Activated CD8-positive, alpha-beta T cell treated with anti-CD3 and anti-CD28 coated beads for 36 hours (primary cell): ENCODE data around the gene COL5A1. TPM values are rescaled to one million over a fixed set of nuclear protein-coding genes. Genes with fewer than 3 reads are reported as not detected.

Experiments used
- ATAC-seq: fragments of 200-7000 bp; cut with Tn5 transposase; one replicate; pipeline ENCODE4 v1.10.0; 2021; ENCODE audit warnings: mild to moderate bottlenecking, moderate library complexity
- CTCF ChIA-PET: fragments of 350-600 bp; sonication (Branson Sonifier 250); formaldehyde crosslinking; loops from one replicate; lab custom pipeline; 2021; ENCODE audit warnings: antibody characterized with exemption; lab: Charles Lee
- POLR2A ChIA-PET: fragments of 350-600 bp; sonication (Branson Sonifier 250); formaldehyde crosslinking; loops from one replicate; lab custom pipeline; 2021; ENCODE audit warnings: antibody characterized with exemption; lab: Charles Lee
- DNase-seq: peaks from one replicate; pipeline ENCODE4 v3.0.0-alpha.2; 2020
- H3K27ac Mint-ChIP-seq: one replicate; pipeline ENCODE4 v1.8.0; 2021; ENCODE audit warnings: mild to moderate bottlenecking, mixed read lengths
- H3K27me3 Mint-ChIP-seq: one replicate; pipeline ENCODE4 v1.8.0; 2021; ENCODE audit warnings: mixed read lengths
- H3K36me3 Mint-ChIP-seq: one replicate; pipeline ENCODE4 v1.8.0; 2021; ENCODE audit warnings: low read depth, mixed read lengths
- H3K4me1 Mint-ChIP-seq: one replicate; pipeline ENCODE4 v1.8.0; 2021; ENCODE audit warnings: low read depth, mixed read lengths
- H3K4me3 Mint-ChIP-seq: one replicate; pipeline ENCODE4 v1.8.0; 2021; ENCODE audit warnings: mild to moderate bottlenecking, moderate library complexity, mixed read lengths
- H3K9me3 Mint-ChIP-seq: one replicate; pipeline ENCODE4 v1.8.0; 2021; ENCODE audit warnings: mixed read lengths
- CTCF ChIP-seq: fragments of 200-600 bp; IDR thresholded peaks from one replicate; pipeline ENCODE4 v1.8.0; 2022; ENCODE audit warnings: antibody characterized with exemption, mild to moderate bottlenecking
- intact Hi-C: fragments of 100-400 bp; cut with micrococcal nuclease; formaldehyde crosslinking; loops from one replicate; pipeline ENCODE4 v1.10.0; 2022
- total RNA-seq, 2 experiments: library from RNA; stranded (reverse); gene quantifications; one replicate each; pipeline ENCODE4 v1.2.3, GENCODE V29; 2021

Gene COL5A1
- total RNA-seq, 2 experiments from 2014 or later: 0.29 to 0.34 TPM

DNA sequence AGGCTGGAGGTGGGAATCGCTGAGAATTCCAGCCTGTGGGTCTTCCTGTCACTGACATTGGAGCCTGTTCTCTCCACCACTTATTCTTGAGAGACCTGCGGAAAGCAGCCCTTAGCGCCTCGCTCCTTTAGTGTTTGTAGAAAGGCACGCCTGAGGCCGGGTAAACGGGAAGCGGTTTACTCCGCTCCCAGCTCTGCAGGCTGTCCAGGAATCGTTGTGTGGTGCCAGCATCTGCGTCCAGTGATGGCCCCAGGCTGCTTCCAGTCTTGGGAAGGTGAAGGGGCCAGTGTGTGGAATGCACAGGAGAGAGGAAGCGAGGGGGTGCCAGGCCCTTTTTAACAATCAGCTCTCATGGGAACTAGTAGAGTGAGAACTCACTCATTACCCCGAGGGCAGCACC lies 194.4 kb downstream of the COL5A1 start:
- DNase-seq (no peak), ATAC-seq (no peak)
- H3K4me1 Mint-ChIP-seq: no peaks in the 10 kb centered on the region
- no peaks in the 10 kb centered on the region for H3K36me3 Mint-ChIP-seq
- H3K9me3 Mint-ChIP-seq: no peaks in the 10 kb centered on the region
- no peak for TF ChIP-seq CTCF
- H3K27ac Mint-ChIP-seq: no peak overlapping the region
- POLR2A ChIA-PET: interaction anchor here (0.6 kb wide), 1 partner anchor 91 kb away, joined by 3 read pairs; no protein-coding TSS in a partner anchor
- CTCF ChIA-PET: no interaction called here
- no peak overlapping the region for H3K4me3 Mint-ChIP-seq
- intact Hi-C loops: no loop called here
- no peaks in the 10 kb centered on the region for H3K27me3 Mint-ChIP-seq

DNA sequence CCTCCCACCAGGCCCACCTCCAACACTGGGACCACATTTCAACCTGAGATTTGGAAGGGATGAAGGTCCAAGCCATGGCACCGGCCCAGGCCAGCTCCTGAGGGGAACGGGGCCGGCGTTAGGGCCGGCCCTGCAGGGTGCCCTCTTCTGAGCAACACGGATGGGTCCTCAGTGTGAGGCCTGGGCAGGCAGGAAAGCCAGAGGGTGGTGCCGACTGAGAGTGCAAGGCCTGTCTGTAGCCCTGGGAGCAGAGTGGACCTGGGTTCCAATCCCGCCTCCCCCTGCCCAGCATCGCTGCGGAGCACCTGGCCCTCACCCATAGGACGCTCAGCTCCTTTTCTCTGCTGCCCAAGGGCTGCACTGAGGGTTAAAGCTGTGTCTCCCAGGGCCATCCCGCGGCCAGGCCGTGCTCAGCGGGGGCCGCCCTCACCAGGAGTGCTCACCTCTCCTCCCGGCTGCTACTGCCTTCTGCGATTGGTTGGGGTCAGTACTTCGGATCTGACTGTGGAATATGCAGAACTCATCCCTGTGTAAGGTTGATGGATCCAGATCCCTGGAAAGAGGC lies 194.9 kb downstream of the COL5A1 start:
- ATAC-seq: no peak
- DNase-seq: no peak
- Mint-ChIP-seq H3K27me3 (no peaks in the 10 kb centered on the region), H3K9me3 (no peaks in the 10 kb centered on the region), H3K27ac (no peak overlapping the region), H3K4me3 (no peak overlapping the region), H3K36me3 (no peaks in the 10 kb centered on the region), H3K4me1 (no peaks in the 10 kb centered on the region)
- ChIA-PET POLR2A (no interaction called here), CTCF (no interaction called here)
- TF ChIP-seq CTCF: no peak
- intact Hi-C loops: no loop called here

DNA sequence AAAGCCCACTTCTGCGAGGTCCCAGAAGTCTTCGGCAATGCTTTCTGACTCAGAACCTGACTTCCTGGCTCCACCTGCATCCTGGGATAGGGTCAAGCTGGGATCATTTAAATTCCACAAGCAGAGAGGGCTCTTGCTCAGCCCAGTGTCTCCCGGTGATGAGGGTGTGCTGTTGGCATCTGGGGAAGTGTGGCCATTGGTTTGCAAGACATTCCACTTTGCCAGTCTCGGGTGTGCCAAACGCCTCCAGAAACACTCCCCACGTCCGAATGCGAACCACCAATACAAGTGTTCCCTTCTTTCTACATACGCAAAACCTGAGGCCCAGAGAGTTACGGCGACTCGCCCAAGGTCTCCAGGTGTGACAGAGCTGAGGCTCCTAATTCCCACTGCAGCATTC lies 195.9 kb downstream of the COL5A1 start:
- no peak overlapping the region for H3K4me3 Mint-ChIP-seq
- no peak overlapping the region for H3K27ac Mint-ChIP-seq
- ATAC-seq (no peak), DNase-seq (no peak)
- intact Hi-C loops: no loop called here
- no peaks in the 10 kb centered on the region for H3K4me1 Mint-ChIP-seq
- H3K9me3 Mint-ChIP-seq: no peaks in the 10 kb centered on the region
- ChIA-PET CTCF (no interaction called here), POLR2A (no interaction called here)
- H3K27me3 Mint-ChIP-seq: no peaks in the 10 kb centered on the region
- H3K36me3 Mint-ChIP-seq: no peaks in the 10 kb centered on the region
- no peak for TF ChIP-seq CTCF

DNA sequence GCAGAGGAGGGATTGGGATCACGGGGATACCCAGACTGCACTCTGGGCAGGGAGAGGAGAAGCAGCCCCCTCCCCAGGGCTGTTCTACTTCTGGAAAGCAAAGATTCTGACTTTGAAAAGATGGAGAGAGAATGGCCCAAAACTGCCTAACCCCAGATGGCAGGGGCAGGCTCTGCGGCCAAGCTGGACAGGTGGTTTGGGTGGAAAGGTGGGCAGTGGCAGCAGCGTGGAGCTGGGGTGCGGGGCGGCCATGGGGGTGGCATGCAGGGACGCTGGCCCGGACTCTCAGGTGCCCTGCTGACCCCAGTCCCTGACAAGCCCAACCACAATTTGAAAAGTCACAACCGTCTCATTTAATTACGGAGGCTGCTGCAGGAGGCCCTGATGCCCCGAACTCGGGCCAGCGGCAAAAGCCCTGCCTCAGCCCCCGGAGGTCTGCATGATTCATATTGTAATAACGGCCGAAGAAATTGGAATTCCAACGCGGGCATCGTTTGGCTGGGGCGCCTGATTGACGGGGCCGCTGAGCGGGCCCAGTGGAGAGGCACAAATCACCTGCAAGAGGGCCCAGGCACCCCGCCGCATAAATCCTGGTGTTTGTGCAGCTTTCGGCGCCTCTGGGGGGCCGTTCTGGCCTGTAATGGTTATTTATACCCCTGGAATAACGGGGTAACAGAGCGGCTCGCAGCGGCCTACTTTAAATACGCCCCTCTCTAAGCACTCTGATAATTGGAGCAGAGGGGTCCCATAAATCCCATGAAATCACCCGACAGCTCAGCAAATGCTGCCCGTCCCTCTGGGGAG lies 197.2 kb downstream of the COL5A1 start:
- intact Hi-C loops: no loop called here

More for the DNA sequence above, 197.2 kb downstream of the COL5A1 start:
- no peaks in the 10 kb centered on the region for H3K36me3 Mint-ChIP-seq
- ATAC-seq: no peak
- H3K4me1 Mint-ChIP-seq: no peaks in the 10 kb centered on the region
- H3K9me3 Mint-ChIP-seq: no peaks in the 10 kb centered on the region
- POLR2A ChIA-PET: no interaction called here
- CTCF ChIA-PET: no interaction called here
- TF ChIP-seq CTCF: no peak
- H3K4me3 Mint-ChIP-seq: no peak overlapping the region
- DNase-seq: no peak
- H3K27me3 Mint-ChIP-seq: no peaks in the 10 kb centered on the region
- H3K27ac Mint-ChIP-seq: no peak overlapping the region
